ENCODE data around the gene NUP98. TPM values are rescaled to one million over a fixed set of nuclear protein-coding genes. Genes with fewer than 3 reads are reported as not detected.

Gene NUP98
- total RNA-seq, 4 donors from 2014 or later = 91.5 to 122 (median 115) TPM

DNA sequence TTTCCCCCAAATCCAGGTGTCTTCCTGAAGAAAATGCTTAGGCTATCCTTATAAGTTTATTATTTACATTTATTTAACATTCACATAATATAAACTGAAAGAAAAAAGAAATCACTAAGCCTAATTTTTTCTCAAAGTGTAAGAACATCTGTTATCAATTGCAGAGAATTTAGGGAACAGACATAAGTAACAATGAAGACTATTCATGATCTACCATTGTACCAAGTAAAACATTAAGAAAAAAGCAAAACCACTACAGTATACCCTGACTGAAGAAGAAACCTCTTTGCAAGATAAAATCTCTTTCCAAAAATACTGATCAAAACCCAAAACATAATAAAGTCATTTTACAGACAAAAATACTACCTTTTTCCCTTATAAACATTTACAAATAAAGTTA, 60.5 kb downstream of the NUP98 start:
- Histone ChIP-seq H3K9me3 (no peaks in the 10 kb centered on the region), H3K27me3 (no peaks in the 10 kb centered on the region), H3K4me3 (no peak overlapping the region), H3K27ac (no peak overlapping the region), H3K36me3 (peaks cover 65% of the 10 kb centered on the region), H3K4me1 (no peaks in the 10 kb centered on the region)
- TF ChIP-seq EP300 (IDR thresholded peaks at IDR 0.05) (no peak), POLR2AphosphoS5 (IDR thresholded peaks at IDR 0.05) (no peak), POLR2A (IDR thresholded peaks at IDR 0.05) (no peak)
- TF ChIP-seq, protein P1, sequence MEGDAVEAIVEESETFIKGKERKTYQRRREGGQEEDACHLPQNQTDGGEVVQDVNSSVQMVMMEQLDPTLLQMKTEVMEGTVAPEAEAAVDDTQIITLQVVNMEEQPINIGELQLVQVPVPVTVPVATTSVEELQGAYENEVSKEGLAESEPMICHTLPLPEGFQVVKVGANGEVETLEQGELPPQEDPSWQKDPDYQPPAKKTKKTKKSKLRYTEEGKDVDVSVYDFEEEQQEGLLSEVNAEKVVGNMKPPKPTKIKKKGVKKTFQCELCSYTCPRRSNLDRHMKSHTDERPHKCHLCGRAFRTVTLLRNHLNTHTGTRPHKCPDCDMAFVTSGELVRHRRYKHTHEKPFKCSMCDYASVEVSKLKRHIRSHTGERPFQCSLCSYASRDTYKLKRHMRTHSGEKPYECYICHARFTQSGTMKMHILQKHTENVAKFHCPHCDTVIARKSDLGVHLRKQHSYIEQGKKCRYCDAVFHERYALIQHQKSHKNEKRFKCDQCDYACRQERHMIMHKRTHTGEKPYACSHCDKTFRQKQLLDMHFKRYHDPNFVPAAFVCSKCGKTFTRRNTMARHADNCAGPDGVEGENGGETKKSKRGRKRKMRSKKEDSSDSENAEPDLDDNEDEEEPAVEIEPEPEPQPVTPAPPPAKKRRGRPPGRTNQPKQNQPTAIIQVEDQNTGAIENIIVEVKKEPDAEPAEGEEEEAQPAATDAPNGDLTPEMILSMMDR (IDR thresholded peaks at IDR 0.05) = no peak
- no peak for DNase-seq (ENCODE audit: low spot score in 2 of 2)

DNA sequence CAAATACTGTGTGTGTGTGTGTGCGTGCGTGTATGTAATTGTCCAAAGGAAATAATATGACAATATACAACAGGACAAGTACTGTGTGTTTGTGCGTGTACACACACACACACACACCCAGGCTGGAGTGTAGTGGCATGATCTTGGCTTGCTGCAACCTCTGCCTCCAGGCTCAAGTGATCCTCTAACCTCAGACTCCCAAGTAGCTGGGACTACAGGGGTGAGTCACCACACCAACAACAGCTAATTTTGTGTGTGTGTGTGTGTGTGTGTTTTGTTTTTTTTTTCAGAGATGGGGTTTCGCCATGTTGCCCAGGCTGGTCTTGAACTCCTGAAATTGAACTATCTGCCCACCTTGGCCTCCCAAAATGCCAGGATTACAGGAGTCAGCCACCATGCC, 61.5 kb downstream of the NUP98 start:
- DNase-seq (ENCODE audit: low spot score in 2 of 2) = no peak
- H3K9me3 ChIP-seq = no peaks in the 10 kb centered on the region
- no peak overlapping the region for H3K27ac ChIP-seq
- 95% methylated on average over 4 of the region's 4 CpGs for WGBS
- H3K4me1 ChIP-seq = no peaks in the 10 kb centered on the region
- no peaks in the 10 kb centered on the region for H3K27me3 ChIP-seq
- peaks cover 67% of the 10 kb centered on the region for H3K36me3 ChIP-seq
- no peak overlapping the region for H3K4me3 ChIP-seq
- TF ChIP-seq, protein P1 (IDR thresholded peaks at IDR 0.05) = no peak
- TF ChIP-seq POLR2A (IDR thresholded peaks at IDR 0.05) (no peak), EP300 (IDR thresholded peaks at IDR 0.05) (no peak), POLR2AphosphoS5 (IDR thresholded peaks at IDR 0.05) (no peak)

DNA sequence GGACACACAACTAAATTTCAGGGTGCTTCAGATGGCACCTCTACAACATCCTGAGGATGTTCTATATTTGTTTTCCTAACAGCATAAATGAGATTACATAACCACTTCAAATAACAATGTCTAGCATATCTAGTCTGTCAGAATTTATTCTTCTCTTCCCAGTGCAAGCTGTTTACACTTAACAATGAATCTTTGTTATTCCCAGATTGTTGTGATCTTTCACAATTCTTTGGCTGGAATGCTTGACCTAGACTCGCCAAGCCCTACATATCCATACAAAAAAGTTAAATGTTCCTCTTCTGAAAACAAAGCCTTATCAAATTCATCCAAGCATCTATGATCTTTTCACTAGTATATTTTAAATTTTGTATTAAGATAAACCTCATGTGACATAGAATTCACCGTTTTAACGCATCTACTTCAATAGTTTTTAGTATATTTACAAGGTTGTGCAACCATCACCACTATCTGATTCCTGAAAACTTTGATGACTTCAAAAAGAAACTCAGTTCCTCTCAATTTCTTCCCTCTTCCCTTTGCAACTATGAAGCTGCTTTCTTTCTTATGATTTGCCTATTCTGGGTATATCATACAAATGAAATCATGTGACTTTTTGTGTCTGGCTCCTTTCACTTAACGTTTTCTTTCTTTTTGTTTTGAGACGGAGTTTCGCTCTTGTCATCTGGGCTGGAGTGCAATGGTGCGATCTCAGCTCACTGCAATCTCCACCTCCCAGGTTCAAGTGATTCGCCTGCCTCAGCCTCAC, 64.5 kb downstream of the NUP98 start:
- no peak for TF ChIP-seq POLR2A (IDR thresholded peaks at IDR 0.05)
- TF ChIP-seq EP300 (IDR thresholded peaks at IDR 0.05) = no peak
- TF ChIP-seq, protein P1 (IDR thresholded peaks at IDR 0.05) = no peak
- TF ChIP-seq POLR2AphosphoS5 (IDR thresholded peaks at IDR 0.05) = no peak
- H3K4me3 ChIP-seq = no peak overlapping the region
- H3K27ac ChIP-seq = no peak overlapping the region
- WGBS = 82% methylated on average over 8 of the region's 8 CpGs
- DNase-seq (ENCODE audit: low spot score in 2 of 2) = no peak
- H3K9me3 ChIP-seq = no peaks in the 10 kb centered on the region
- no peaks in the 10 kb centered on the region for H3K4me1 ChIP-seq
- H3K36me3 ChIP-seq = peaks cover 70% of the 10 kb centered on the region
- no peaks in the 10 kb centered on the region for H3K27me3 ChIP-seq

DNA sequence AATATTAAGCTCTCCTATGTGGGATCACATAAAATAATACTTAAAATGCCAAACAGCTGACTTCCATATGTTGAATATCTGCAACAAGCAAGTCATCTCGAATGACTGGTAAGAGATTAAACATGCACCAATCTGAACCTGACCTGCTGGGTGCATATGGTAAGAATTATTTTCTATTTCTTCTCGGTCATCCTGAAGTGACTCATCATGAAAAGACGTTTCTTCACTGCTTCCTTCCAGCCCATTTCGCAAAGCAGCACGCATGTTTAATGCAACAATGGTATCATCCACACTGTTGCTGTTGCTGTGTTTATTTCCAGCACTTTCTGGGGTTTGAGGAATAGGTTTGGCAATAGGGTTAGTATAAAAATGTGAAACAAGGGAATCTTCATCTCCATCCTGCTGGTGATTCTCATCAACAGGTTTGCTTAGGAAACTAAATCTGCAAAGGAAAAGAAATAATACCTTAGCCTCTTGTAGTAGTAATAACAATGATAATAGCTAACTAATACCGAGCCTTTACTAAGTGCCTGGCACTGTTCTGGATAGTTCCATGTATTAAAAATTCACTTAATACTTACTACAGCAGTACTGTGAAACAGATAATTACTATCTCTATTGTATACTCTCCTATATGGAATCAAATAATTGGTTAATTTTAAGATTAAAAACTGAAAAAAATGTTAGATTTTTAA, 74.2 kb downstream of the NUP98 start:
- Histone ChIP-seq H3K36me3 (peaks cover 94% of the 10 kb centered on the region), H3K4me1 (peaks cover 3% of the 10 kb centered on the region), H3K27me3 (no peaks in the 10 kb centered on the region), H3K9me3 (no peaks in the 10 kb centered on the region), H3K27ac (peak overlapping the region; percentile 3), H3K4me3 (no peak overlapping the region)
- WGBS = 59% methylated on average over 6 of the region's 6 CpGs
- no peak for DNase-seq (ENCODE audit: low spot score in 2 of 2)
- TF ChIP-seq, protein P1 (IDR thresholded peaks at IDR 0.05) = no peak
- TF ChIP-seq POLR2AphosphoS5 (IDR thresholded peaks at IDR 0.05) (peak in 2 of 3 donors; percentile 29 to 60), POLR2A (IDR thresholded peaks at IDR 0.05) (no peak), EP300 (IDR thresholded peaks at IDR 0.05) (no peak)

DNA sequence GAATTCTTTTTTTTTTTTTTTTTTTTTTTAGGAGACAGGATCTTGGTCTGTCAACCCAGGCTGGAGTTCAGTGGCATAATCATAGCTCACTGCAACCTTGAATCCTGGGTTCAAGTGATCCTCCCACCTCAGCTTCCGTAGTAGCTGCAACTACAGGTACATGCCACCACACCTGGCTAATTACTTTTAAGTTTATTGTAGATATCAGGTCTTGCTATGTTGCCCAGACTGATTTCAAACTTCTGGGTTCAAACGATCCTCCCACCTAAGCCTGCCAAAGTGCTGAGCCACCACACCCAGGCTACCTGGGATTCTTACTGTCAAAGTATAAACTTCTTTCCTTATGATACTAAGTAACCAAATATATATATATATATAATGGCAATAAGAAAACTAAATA, 75.3 kb downstream of the NUP98 start:
- Histone ChIP-seq H3K27me3 (no peaks in the 10 kb centered on the region), H3K4me1 (peaks cover 3% of the 10 kb centered on the region), H3K27ac (no peak overlapping the region), H3K36me3 (peaks cover 94% of the 10 kb centered on the region), H3K9me3 (no peaks in the 10 kb centered on the region), H3K4me3 (no peak overlapping the region)
- TF ChIP-seq EP300 (IDR thresholded peaks at IDR 0.05) (no peak), POLR2A (IDR thresholded peaks at IDR 0.05) (no peak)
- no peak for DNase-seq (ENCODE audit: low spot score in 2 of 2)
- WGBS = 78% methylated on average over 2 of the region's 2 CpGs
